Heart left ventricle (tissue), 13 donors: ENCODE measurements around the gene LPCAT1.

Experiments used
- POLR2A ChIP-seq, 2 donors: fragments of 450-650 bp; IDR thresholded peaks; one replicate each; pipeline ENCODE4 v1.6.1; 2017; ENCODE audit warnings: antibody characterized with exemption in 2 of 2, mild to moderate bottlenecking in 2 of 2, moderate library complexity in 2 of 2
- TF ChIP-seq, protein P1 (sequence below), 12 donors: fragments of 200-600 bp; sonication (generic) in 4 of 12; IDR thresholded peaks; one replicate each; pipeline versions ENCODE4 v1.5.0 to v1.8.0; 2018 to 2022; ENCODE audit warnings: antibody characterized with exemption in 12 of 12, mild to moderate bottlenecking in 5 of 12
- donor health status: ischemic (EF 13 %, LVEDD 7.1; RV severe dilation, severe dysfunction).
- donor health status: DM: no; HTN: yes; CAD: no.
- donor health status: DM: no; HTN: no; CAD: no.
- donor health status: ischemic (EF 25% LVEDD 6.9; RV normal size, moderate dysfunction).
- donor health status: ischemic (EF 25% LVEDD 5.7; RV mildly dilated, moderate dysfunction).
- donor health status: ischemic (EF 35%, LVEDD 5.7; RV mildly dilated, moderate dysfunction).
- donor health status: nonischemic (EF 11% LVEDD 7.7; RV severe dilation, severe dysfunction).
- donor health status: DM: yes; HTN: yes; CAD: no.
- donor health status: PGD.
- donor health status: ischemic (EF 29% LVEDD 5.4; RV normal size, mild dysfunction).
- donor health status: nonischemic (EF 23%, LVEDD 6.1; RV moderate dilation, normal function).

DNA sequence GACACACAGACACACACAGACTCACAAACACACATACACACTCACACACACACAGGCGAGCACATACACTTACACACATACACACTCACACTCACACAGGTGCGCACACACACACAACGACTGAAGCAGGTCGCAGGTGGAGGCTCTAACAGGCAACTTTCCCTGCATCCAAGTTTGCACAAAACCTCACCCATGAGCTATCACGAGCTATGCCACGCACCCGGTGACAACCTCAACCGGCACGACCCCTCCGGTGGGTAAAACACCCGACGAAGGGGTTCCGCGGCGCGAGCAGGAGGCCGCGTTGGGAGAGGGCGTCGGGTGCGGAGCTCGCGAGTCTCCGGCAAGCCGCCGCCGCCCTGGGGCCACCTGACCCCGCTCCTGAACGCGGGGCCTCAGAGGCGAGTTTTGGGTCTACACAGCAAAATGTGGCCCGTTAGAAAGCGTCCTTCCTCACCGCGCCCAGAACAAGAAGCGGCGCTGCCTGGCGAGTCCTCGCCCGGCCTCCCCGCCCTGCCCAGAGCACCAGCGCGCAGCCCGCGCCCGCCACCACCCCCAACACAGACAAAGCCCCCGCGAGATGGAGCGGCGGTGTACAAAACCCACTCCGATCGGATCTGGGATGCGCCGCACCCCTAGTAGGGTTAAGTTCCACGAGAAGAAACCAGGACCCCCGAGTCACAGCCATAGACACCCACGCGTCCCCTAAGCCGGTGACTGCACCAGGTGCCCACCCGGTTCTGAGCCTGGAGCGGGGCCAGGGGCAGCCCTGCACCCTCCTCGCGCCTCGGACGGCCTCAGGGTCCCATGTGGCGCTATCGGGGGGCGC, 79.2 kb downstream of the LPCAT1 start:
- TF ChIP-seq, protein P1, sequence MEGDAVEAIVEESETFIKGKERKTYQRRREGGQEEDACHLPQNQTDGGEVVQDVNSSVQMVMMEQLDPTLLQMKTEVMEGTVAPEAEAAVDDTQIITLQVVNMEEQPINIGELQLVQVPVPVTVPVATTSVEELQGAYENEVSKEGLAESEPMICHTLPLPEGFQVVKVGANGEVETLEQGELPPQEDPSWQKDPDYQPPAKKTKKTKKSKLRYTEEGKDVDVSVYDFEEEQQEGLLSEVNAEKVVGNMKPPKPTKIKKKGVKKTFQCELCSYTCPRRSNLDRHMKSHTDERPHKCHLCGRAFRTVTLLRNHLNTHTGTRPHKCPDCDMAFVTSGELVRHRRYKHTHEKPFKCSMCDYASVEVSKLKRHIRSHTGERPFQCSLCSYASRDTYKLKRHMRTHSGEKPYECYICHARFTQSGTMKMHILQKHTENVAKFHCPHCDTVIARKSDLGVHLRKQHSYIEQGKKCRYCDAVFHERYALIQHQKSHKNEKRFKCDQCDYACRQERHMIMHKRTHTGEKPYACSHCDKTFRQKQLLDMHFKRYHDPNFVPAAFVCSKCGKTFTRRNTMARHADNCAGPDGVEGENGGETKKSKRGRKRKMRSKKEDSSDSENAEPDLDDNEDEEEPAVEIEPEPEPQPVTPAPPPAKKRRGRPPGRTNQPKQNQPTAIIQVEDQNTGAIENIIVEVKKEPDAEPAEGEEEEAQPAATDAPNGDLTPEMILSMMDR (IDR thresholded peaks at IDR 0.05) = no peak
- TF ChIP-seq POLR2A (IDR thresholded peaks at IDR 0.05) = no peak
